CD4-positive, alpha-beta T cell treated with Interleukin-6 for 4 hours (primary cell): ENCODE measurements around the gene FTO.
"Not testable (repeated sequence)": the region's sequence is repeated elsewhere in the genome, so short reads cannot be mapped to it uniquely, and the experiment has no call there.

Experiments used
- DNase-seq: peaks from one replicate; pipeline ENCODE4 v3.0.0-alpha.2; 2020; ENCODE audit warnings: mixed read lengths

The FTO gene

GRCh38 chr16:53832896-53833544, 129.1 kb downstream of the FTO start:
- DNase-seq = no peak

DNA sequence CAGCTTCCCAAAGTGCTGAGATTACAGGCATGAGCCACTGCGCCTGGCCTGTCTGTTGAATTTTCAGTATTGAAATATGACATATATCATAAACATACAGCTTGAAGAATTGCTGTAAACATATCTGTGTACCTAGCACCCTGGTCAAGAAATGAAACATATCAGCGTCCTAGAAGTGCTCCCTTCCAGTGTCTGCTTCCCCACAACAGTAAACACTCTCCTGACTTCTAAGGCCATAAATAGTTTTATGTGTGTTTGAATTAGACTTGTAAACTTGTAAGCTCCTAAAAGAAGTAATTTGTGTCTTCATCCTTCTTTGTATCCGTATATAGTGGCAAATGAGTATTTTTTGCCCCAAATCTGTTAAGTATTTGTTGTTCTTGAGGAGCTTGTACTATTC, 132.2 kb downstream of the FTO start:
- DNase-seq = no peak

GRCh38 chr16:53836680-53837079, 132.7 kb downstream of the FTO start:
- no peak for DNase-seq

DNA sequence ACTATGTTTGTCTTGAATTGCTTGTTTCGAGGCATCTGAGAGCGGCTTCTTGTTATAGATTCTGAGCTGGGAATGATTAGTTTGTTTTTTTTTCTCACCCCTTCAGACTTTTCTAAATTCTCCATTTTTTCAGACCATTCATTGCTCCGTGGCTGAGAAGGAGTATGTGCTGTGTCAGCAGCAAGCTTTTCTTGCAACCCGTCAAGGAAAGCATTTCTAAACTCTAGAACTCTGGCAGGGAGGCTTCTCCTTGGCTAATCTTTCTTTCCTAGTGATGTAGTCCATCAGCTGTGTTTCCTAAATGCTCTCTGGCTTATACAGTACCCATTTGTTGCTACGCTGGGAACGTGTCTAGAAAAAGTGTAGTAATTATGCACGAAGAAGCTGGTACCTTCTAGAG, 133.5 kb downstream of the FTO start:
- DNase-seq = no peak

GRCh38 chr16:53839150-53839549, 135.2 kb downstream of the FTO start:
- no peak for DNase-seq

DNA sequence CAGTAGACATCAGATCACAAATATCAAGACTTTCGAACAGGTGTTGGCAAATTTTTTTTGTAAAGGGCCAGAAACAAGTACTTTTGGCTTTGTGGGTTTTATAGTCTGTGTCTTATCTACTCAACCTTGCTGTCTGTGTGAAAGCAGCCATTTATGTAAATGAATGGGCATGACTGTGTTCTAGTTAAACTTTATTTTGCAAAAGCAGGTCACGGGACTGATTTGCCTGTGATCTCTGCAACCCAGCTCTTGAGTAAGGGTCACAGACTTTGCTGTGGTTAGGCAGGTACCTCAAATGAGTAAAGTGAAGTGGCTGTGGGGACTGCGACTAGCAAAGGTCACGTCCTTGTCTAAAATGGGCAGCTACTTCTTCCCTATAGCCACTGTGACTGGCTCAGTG, 136.5 kb downstream of the FTO start:
- DNase-seq = no peak

DNA sequence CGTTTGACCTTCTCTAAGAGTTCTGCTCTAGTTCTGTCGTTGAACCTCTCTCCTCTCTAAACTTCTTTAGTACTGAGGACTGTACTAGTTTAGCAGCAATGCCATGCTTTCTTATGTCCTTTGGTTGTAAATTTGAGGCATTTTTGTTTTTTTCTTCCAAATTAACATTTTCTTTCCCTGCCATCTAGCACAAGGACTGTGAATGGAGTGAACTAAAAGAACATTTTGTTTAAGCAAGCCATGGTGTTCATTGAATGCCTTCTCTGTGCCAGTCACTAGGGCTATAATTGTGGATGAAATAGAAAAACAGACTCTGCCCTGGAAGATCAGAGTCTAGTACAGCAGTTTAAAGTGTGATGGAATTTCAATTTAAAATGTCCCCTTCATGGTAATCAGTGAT, 137.9 kb downstream of the FTO start:
- no peak for DNase-seq

- DNase-seq = no peak
These were observed 139.1 kb downstream of the FTO start for GRCh38 chr16:53843084-53843483.

DNA sequence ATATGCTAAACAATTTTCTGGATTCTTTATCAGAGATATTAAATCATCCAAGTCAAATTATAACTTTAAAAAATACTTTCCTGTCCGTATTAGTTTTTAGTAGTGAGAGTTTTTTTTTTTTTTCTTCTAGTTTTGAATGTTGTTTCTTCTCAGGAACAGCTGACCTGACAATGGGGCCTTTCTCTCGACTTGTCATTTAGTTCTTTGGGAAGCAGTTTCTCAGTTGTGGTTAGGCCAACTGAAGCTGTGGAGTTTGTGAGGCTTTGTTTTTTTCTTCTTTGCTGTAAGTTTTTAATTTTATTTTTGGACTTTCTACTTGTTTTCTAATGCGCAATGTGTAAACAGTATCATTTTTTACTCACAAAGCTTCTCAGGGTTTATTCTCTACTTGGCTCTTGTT, 140.8 kb downstream of the FTO start:
- DNase-seq = no peak

- not testable (repeated sequence) for DNase-seq
These were observed 142.6 kb downstream of the FTO start for GRCh38 chr16:53846549-53846948.

GRCh38 chr16:53846971-53847370, 143.0 kb downstream of the FTO start:
- no peak for DNase-seq

DNA sequence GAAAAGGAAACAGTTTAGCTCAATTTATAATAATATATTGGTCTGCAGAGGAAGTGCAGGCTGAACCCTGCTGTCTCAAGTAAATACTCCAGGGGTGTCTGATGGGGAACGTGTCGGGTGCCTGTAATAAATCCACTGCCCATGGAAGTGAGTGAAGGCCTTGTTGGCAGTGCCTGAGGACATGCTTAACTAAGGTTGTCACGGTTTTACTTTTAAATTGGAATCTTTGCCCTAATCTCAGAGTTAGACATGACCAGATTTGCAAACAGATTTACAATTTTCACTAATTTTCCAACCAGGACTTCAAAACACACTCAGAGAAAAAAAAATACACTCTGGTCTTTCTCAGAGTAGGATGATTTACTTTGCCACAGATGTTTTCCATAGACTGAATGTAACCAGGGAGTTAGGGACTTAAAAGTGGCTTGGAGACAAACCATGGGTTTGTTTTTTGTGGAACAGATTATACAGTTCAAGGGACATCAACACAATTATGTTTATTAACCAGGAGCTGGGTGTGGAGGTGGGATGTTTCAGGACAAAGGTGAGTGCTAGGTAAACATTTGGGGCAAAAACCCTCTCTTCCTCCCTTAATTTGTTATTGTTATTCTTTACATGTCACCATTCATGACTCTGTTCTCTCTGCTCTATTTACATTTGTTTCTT, 144.5 kb downstream of the FTO start:
- DNase-seq = no peak

DNA sequence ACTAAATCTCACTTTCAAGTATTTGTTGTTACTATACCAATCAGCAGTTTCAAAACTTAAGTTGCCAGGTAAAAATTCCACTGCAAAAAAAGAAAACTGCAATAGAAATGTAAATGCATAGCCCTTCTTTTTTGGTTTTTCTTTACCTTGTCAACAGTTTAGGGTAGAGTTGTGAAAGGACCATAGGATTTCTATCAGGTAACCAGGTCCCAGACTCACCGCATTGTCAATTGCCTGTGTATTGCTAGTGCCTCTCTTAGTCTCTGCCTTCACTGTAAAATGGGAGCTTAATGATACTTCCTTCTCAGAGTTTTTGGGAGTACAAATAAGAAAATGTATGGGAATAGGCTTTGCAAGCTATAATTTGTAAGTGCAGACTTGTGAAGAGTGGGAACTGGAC, 145.0 kb downstream of the FTO start:
- DNase-seq = no peak

DNA sequence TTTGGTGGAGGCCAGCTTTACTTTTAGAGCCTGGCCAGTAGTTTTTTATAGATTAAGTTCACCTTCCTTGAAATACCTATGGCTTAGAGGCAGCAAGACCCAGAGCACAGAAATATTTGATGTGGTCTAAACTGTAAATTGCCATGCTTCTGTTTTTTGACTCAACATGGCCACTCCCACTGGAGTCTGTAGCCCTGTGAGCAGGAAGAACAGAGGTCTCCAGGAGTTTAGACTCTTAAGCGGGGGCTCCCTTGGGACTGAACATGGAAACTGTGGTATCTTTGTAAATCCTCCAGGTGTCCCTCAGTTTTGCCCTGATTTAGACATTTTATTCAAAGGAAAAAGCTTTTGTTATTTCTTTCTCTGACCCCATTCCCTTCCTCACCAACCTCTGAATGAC, 145.6 kb downstream of the FTO start:
- DNase-seq = no peak

DNA sequence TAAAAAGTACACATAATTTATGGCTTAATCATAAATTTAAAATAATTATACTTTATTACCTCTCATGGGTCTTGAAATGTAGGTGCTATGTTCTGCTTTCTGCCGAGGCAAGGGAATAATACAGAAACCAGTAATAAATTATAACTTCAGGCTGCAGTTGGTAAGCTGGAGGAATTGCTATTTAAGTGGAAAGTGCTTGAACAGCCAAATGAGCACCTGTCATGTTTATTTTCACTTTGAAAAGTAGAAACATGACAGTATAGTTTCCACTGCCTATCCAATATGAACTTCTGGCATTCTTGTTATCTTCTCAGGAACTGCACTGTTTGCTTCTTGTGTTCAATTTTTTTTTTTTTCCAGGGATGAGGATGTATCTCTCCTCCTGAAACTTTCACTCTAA, 146.0 kb downstream of the FTO start:
- no peak for DNase-seq

- DNase-seq = no peak
These were observed 148.7 kb downstream of the FTO start for GRCh38 chr16:53852678-53853077.

- DNase-seq = no peak
These were observed 151.1 kb downstream of the FTO start for GRCh38 chr16:53855056-53855455.

- no peak for DNase-seq
These were observed 151.6 kb downstream of the FTO start for GRCh38 chr16:53855511-53855910.

GRCh38 chr16:53859995-53860540, 156.1 kb downstream of the FTO start:
- no peak for DNase-seq

- DNase-seq = no peak
These were observed 159.9 kb downstream of the FTO start for GRCh38 chr16:53863861-53864260.

GRCh38 chr16:53864819-53865493, 161.0 kb downstream of the FTO start:
- no peak for DNase-seq

GRCh38 chr16:53865494-53865863, 161.5 kb downstream of the FTO start:
- no peak for DNase-seq

DNA sequence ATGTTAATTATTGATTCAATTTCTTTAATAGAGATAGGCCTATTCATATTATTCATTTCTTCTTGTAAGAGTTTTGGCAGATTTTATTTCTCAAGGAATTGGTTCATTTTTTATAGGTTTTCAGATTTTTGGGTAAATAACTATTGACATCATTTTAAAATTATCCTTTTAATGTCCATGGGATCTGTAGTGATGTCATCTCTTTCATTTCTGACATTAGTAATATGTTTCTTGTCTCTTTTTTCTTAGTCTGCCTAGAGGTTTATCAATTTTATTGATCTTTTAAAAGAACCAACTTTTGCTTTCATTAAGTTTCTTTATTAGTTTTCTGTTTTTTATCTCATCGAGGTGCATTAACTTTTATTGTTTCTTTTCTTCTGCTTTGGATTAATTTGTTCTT, 162.6 kb downstream of the FTO start:
- no peak for DNase-seq

- DNase-seq = no peak
These were observed 166.9 kb downstream of the FTO start for GRCh38 chr16:53870831-53871230.
